Peyer's patch (tissue), 4 donors: ENCODE data around the gene ZNF710. TPM values are rescaled to one million over a fixed set of nuclear protein-coding genes. Genes with fewer than 3 reads are reported as not detected.

Source experiments
- DNase-seq, 3 donors: peaks; one replicate each; pipeline ENCODE4 v3.0.0-alpha.2; 2017 to 2019
- H3K27ac ChIP-seq, 4 donors: fragments of 200-600 bp; sonication (generic); one replicate each; pipeline ENCODE4 v1.5.1; 2016 to 2019
- H3K27me3 ChIP-seq, 2 donors: fragments of 200-600 bp; sonication (generic); one replicate each; pipeline ENCODE4 v1.5.1; 2019
- H3K36me3 ChIP-seq, 3 donors: fragments of 200-600 bp; sonication (generic); one replicate each; pipeline ENCODE4 v1.5.1; 2016 to 2019
- H3K4me1 ChIP-seq, 4 donors: fragments of 200-600 bp; sonication (generic); one replicate each; pipeline ENCODE4 v1.5.1; 2016 to 2019
- H3K4me3 ChIP-seq, 4 donors: fragments of 200-600 bp; sonication (generic); 1 replicate in 3 of 4; 2 replicates in 1 of 4; pipeline ENCODE4 v1.5.1; 2016 to 2019; ENCODE audit warnings: mild to moderate bottlenecking in 1 of 4
- H3K9me3 ChIP-seq, 4 donors: fragments of 200-600 bp; sonication (generic); one replicate each; pipeline ENCODE4 v1.5.1; 2016 to 2019; ENCODE audit warnings: mild to moderate bottlenecking in 1 of 4
- POLR2A ChIP-seq, 2 donors: fragments of 450-650 bp; IDR thresholded peaks; one replicate each; pipeline ENCODE4 v1.5.1; 2017; ENCODE audit warnings: antibody characterized with exemption in 2 of 2, mild to moderate bottlenecking in 2 of 2, moderate library complexity in 2 of 2
- total RNA-seq, 4 donors: library from RNA; depleted of rRNA; stranded (reverse); fragments of >200 nt; gene quantifications; one replicate each; pipeline ENCODE4 v1.1.0, GENCODE V29; 2016
- TF ChIP-seq, protein P1 (sequence below), 6 experiments: fragments of 450-650 bp in 4 of 6; fragments of 200-600 bp in 2 of 6; sonication (generic) in 1 of 6; IDR thresholded peaks; one replicate each; pipeline ENCODE4 v1.5.1; 2017 to 2019; ENCODE audit warnings: antibody characterized with exemption in 6 of 6, mild to moderate bottlenecking in 3 of 6, moderate library complexity in 1 of 6

The ZNF710 gene
- total RNA-seq, 4 donors from 2014 or later = 19.8 to 31.3 (median 23.2) TPM

DNA sequence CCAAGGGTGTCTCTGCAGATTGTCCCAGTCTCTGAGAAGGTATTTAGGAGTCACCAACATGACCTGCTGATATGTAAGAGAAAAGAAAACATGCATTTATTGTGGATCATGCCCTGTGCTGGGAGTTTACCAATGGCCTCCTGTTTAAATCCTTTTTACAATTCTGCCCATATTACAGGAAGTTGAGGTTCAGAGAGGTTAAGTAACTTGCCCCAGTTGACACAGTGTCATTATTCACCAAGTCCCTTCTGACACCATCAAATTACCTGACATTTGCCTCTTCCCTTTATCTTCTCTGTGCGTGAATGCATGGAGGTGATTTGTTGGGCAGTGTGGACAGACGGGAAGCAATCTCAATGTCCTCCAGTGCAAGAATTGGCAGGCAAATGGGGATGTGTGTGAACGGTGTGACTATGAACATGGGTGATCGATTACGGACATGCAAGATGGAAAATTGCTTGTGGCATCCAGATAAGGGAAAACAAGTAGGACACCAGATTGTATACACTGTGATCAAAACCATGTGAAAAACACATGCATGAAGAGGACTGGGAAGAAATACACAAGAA lies 27.3 kb downstream of the ZNF710 start:
- Histone ChIP-seq H3K9me3 (no peaks in the 10 kb centered on the region), H3K4me1 (peaks cover 0 to 40% (median 3%) of the 10 kb centered on the region in 4 donors), H3K27ac (peak overlapping the region in 3 of 4 donors; percentile 1 to 81 (median 79)), H3K36me3 (no peaks in the 10 kb centered on the region), H3K27me3 (no peaks in the 10 kb centered on the region), H3K4me3 (peak overlapping the region in 1 of 4 donors; percentile 3)
- TF ChIP-seq POLR2A (IDR thresholded peaks at IDR 0.05) = no peak
- TF ChIP-seq, protein P1, sequence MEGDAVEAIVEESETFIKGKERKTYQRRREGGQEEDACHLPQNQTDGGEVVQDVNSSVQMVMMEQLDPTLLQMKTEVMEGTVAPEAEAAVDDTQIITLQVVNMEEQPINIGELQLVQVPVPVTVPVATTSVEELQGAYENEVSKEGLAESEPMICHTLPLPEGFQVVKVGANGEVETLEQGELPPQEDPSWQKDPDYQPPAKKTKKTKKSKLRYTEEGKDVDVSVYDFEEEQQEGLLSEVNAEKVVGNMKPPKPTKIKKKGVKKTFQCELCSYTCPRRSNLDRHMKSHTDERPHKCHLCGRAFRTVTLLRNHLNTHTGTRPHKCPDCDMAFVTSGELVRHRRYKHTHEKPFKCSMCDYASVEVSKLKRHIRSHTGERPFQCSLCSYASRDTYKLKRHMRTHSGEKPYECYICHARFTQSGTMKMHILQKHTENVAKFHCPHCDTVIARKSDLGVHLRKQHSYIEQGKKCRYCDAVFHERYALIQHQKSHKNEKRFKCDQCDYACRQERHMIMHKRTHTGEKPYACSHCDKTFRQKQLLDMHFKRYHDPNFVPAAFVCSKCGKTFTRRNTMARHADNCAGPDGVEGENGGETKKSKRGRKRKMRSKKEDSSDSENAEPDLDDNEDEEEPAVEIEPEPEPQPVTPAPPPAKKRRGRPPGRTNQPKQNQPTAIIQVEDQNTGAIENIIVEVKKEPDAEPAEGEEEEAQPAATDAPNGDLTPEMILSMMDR (IDR thresholded peaks at IDR 0.05) = no peak
- peak in 1 of 3 donors; percentile 28 for DNase-seq

DNA sequence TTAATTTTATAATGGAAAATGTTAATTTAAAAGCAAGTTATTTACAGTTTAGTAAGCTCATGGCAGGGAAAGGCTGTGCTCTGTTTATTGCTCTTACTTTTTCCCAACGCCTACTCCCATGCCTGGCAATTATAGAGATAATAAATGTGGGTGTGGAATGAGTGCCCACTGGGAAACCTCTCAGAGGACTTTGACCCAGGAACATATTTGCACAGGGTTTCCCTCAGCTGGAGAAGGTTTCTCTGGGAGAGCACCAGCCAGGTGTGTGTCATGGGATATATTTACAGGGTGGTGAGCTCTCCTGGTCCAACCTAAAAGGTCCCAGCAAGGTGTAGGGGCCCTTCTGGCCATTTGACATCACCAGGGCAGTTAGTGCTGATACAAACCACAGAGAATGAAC lies 27.9 kb downstream of the ZNF710 start:
- Histone ChIP-seq H3K36me3 (no peaks in the 10 kb centered on the region), H3K9me3 (no peaks in the 10 kb centered on the region), H3K27me3 (no peaks in the 10 kb centered on the region), H3K4me3 (peak overlapping the region in 1 of 4 donors; percentile 3), H3K4me1 (peaks cover 0 to 46% (median 8%) of the 10 kb centered on the region in 4 donors), H3K27ac (peak overlapping the region in 3 of 4 donors; percentile 59 to 81 (median 79))
- DNase-seq = peak in 1 of 3 donors; percentile 82
- TF ChIP-seq, protein P1 (IDR thresholded peaks at IDR 0.05) = no peak
- peak in 1 of 2 donors; percentile 29 for TF ChIP-seq POLR2A (IDR thresholded peaks at IDR 0.05)

DNA sequence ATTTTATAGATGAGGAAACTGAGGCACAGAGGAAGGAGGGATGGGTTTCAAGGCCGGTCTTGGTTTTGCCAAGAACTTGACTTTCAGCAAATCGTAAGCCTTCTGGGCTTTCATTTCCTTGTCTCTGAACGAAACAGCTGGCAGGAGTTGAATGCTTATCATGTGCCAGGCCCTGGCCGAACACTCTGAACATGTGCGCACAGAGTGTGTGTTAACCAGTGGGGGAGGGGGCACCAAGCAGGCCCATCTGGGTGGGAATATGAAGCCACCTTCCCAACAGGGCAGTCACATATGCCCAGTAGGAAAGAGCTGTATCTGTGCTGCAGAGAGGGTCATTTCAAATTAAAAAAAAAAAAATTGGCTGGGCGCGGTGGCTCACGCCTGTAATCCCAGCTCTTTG lies 29.3 kb downstream of the ZNF710 start:
- DNase-seq = peak in 1 of 3 donors; percentile 47
- no peaks in the 10 kb centered on the region for H3K36me3 ChIP-seq
- peak overlapping the region in 2 of 4 donors; percentile 3 to 36 for H3K27ac ChIP-seq
- no peaks in the 10 kb centered on the region for H3K27me3 ChIP-seq
- peaks cover 11 to 58% (median 16%) of the 10 kb centered on the region in 4 donors for H3K4me1 ChIP-seq
- no peak for TF ChIP-seq POLR2A (IDR thresholded peaks at IDR 0.05)
- TF ChIP-seq, protein P1 (IDR thresholded peaks at IDR 0.05) = no peak
- no peak overlapping the region for H3K4me3 ChIP-seq
- no peaks in the 10 kb centered on the region for H3K9me3 ChIP-seq

DNA sequence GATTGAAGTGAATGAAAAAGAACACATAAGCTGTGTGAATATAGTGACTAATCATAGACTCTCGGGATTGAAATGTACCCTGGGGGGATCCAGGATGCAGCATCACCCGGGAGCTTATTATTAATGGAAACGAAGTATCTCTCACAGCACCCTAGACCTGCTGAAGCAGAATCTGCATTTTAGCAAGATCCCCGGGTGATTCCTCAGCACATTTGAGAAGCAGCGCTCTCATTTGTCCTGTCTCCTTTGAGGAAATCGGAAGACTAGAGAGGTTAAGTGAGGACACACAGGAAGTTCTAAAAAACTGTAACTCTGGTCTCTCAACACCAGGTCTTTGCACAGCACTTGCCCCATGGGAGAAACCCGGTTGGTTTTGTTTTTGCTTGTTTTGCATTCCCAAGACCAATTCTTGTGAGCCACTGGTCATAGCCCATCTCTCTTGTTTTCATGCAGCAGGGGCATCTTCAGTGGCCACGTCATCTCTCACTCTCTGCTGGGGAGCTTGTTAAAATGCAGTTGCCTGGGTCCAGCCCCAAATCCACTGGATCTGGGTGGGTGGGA lies 30.2 kb downstream of the ZNF710 start:
- TF ChIP-seq POLR2A (IDR thresholded peaks at IDR 0.05) = no peak
- TF ChIP-seq, protein P1 (IDR thresholded peaks at IDR 0.05) = no peak
- peaks cover 11 to 58% (median 16%) of the 10 kb centered on the region in 4 donors for H3K4me1 ChIP-seq
- H3K27ac ChIP-seq = peak overlapping the region in 3 of 4 donors; percentile 21 to 30 (median 27)
- no peaks in the 10 kb centered on the region for H3K27me3 ChIP-seq
- H3K4me3 ChIP-seq = no peak overlapping the region
- DNase-seq = peak; percentile 31 to 48 (median 39)
- H3K36me3 ChIP-seq = no peaks in the 10 kb centered on the region
- no peaks in the 10 kb centered on the region for H3K9me3 ChIP-seq

DNA sequence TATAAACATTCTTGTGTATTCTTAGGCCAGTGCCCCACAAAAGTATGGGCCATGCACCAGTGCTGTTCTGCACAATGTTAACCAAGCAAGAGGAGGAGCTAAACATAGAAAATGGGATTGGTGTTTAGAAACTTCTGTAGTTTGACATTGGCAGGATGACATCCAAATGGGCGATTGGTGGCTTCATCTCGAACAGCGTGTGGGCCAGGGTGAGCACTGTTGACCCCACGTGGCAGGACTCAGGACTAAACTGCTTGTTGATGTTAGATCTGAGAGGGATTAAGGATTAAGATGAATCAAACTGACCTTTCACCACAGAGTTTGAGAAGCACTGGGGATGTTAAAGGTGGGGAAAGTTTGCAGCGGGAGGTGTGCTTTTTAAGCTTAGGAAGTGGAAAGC lies 31.9 kb downstream of the ZNF710 start:
- TF ChIP-seq POLR2A (IDR thresholded peaks at IDR 0.05) = no peak
- TF ChIP-seq, protein P1 (IDR thresholded peaks at IDR 0.05) = no peak
- H3K4me3 ChIP-seq = no peak overlapping the region
- H3K9me3 ChIP-seq = no peaks in the 10 kb centered on the region
- H3K4me1 ChIP-seq = peaks cover 11 to 69% (median 19%) of the 10 kb centered on the region in 4 donors
- peak overlapping the region in 3 of 4 donors; percentile 61 to 78 (median 75) for H3K27ac ChIP-seq
- no peaks in the 10 kb centered on the region for H3K27me3 ChIP-seq
- peak in 2 of 3 donors; percentile 39 to 44 for DNase-seq
- H3K36me3 ChIP-seq = no peaks in the 10 kb centered on the region
